ENCODE results near the gene IVD. TPM values are rescaled to one million over a fixed set of nuclear protein-coding genes. Genes with fewer than 3 reads are reported as not detected.

IVD gene
- total and polyA plus RNA-seq, 9 of the 15 experiments (the other 6 are each of a cell fraction or from before 2014, with no cell fraction given), result 0.15 to 4.5 (median 2.4) TPM

DNA sequence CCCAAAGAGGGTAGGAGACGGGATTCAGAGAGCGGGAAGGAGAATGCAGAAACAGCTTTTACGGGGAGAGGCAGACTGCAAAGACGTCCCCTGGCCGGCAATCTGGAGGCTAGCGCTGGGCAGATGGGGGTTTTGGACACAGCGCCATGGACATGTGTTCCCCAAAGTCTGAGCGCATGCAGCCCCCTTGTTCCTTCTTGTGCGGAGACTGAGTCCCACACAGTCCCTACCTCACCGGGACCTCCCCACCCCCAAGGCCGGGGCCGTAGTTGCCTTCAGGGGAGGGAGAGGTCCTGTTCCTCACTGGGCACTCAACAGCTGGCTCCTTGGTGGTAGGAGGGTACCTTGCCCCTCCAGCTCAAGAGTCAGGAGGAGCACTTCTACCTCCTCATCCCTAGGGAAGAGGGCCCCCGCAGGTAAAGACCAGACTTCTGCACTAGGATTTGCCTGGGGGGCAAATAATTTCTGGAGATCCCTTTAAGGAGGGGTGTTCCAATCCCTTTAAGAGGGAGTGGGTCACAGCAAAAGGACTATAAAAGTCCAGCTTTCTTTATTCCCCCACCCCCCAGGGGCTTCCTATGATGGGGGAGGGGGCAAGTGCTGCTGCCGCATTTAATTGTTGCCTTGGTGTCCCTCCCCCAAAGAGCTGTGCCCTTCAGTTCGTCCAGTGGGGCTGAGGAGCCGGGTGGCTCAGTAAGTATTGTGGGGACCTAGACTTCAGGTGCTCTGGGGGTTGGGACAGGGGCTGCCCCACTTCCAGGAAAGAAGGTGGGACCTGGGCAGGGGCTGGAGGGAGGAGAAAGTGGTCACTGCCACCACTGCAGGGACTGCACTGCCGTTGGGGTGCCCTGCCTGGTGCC is 31.5 kb downstream of the IVD start (continued):
- TF ChIP-seq, protein P1, sequence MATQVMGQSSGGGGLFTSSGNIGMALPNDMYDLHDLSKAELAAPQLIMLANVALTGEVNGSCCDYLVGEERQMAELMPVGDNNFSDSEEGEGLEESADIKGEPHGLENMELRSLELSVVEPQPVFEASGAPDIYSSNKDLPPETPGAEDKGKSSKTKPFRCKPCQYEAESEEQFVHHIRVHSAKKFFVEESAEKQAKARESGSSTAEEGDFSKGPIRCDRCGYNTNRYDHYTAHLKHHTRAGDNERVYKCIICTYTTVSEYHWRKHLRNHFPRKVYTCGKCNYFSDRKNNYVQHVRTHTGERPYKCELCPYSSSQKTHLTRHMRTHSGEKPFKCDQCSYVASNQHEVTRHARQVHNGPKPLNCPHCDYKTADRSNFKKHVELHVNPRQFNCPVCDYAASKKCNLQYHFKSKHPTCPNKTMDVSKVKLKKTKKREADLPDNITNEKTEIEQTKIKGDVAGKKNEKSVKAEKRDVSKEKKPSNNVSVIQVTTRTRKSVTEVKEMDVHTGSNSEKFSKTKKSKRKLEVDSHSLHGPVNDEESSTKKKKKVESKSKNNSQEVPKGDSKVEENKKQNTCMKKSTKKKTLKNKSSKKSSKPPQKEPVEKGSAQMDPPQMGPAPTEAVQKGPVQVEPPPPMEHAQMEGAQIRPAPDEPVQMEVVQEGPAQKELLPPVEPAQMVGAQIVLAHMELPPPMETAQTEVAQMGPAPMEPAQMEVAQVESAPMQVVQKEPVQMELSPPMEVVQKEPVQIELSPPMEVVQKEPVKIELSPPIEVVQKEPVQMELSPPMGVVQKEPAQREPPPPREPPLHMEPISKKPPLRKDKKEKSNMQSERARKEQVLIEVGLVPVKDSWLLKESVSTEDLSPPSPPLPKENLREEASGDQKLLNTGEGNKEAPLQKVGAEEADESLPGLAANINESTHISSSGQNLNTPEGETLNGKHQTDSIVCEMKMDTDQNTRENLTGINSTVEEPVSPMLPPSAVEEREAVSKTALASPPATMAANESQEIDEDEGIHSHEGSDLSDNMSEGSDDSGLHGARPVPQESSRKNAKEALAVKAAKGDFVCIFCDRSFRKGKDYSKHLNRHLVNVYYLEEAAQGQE (IDR thresholded peaks at IDR 0.05; ENCODE audit: borderline replicate concordance), result peak; percentile 25; the same call in 1 of the 2 replicates
- TF ChIP-seq, protein P1 (CRISPR knock-in tag; IDR thresholded peaks at IDR 0.05; ENCODE audit: low read depth), result no peak
- TF ChIP-seq, protein P2, sequence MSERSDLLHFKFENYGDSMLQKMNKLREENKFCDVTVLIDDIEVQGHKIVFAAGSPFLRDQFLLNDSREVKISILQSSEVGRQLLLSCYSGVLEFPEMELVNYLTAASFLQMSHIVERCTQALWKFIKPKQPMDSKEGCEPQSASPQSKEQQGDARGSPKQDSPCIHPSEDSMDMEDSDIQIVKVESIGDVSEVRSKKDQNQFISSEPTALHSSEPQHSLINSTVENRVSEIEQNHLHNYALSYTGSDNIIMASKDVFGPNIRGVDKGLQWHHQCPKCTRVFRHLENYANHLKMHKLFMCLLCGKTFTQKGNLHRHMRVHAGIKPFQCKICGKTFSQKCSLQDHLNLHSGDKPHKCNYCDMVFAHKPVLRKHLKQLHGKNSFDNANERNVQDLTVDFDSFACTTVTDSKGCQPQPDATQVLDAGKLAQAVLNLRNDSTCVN (CRISPR knock-in tag; IDR thresholded peaks at IDR 0.05), result no peak
- 0 out of 4 replicates have a peak, but pooled peaks of 1 of the 2 experiments have one; percentile 59 for TF ChIP-seq FOXA3 (CRISPR knock-in tag; conservative IDR thresholded peaks at IDR 0.05 in 1 of 2, IDR thresholded peaks at IDR 0.05 in 1 of 2)
